Dedifferentiated amniotic fluid mesenchymal stem cell (primary cell): ENCODE data around the gene LIPK.
A peak's percentile ranks its signal among the peaks of the same experiment; 100 is the strongest.
"Not testable (repeated sequence)": the region's sequence is repeated elsewhere in the genome, so short reads cannot be mapped to it uniquely, and the experiment has no call there.

Experiments used
- DNase-seq: peaks from one replicate; pipeline ENCODE4 v3.0.0-alpha.2; 2016; ENCODE audit errors: extremely low spot score

Gene LIPK

GRCh38 chr10:88721392-88721791 lies 15.3 kb downstream of the LIPK start:
- DNase-seq = no peak

- DNase-seq = no peak
Measured at GRCh38 chr10:88725798-88726197, 19.7 kb downstream of the LIPK start.

GRCh38 chr10:88728107-88728763 lies 22.2 kb downstream of the LIPK start:
- no peak for DNase-seq

GRCh38 chr10:88730864-88731263 lies 24.8 kb downstream of the LIPK start:
- no peak for DNase-seq

- no peak for DNase-seq
Measured at GRCh38 chr10:88731296-88731695, 25.2 kb downstream of the LIPK start.

GRCh38 chr10:88733215-88733614 lies 27.2 kb downstream of the LIPK start:
- no peak for DNase-seq

GRCh38 chr10:88735661-88736060 lies 29.6 kb downstream of the LIPK start:
- DNase-seq = no peak

- DNase-seq = not testable (repeated sequence)
Measured at GRCh38 chr10:88741921-88742320, 35.9 kb downstream of the LIPK start.

GRCh38 chr10:88742448-88742847 lies 36.4 kb downstream of the LIPK start:
- DNase-seq = no peak

- no peak for DNase-seq
Measured at GRCh38 chr10:88744002-88744401, 38.0 kb downstream of the LIPK start.

GRCh38 chr10:88745633-88746032 lies 39.6 kb downstream of the LIPK start:
- DNase-seq = no peak

GRCh38 chr10:88754287-88754686 lies 48.2 kb downstream of the LIPK start:
- peak; percentile 61 for DNase-seq

- no peak for DNase-seq
Measured at GRCh38 chr10:88755753-88756152, 49.7 kb downstream of the LIPK start.

GRCh38 chr10:88756660-88757059 lies 50.6 kb downstream of the LIPK start:
- DNase-seq = no peak

GRCh38 chr10:88759366-88760101 lies 53.5 kb downstream of the LIPK start, which contains the start of gene LIPN:
LIPN (plus strand) TSS chr10:88760020; CDS start chr10:88761406, 1,386 bp downstream.
- DNase-seq = no peak

- DNase-seq = no peak
Measured at GRCh38 chr10:88762906-88763305, 56.9 kb downstream of the LIPK start.

GRCh38 chr10:88763441-88763840 lies 57.4 kb downstream of the LIPK start:
- no peak for DNase-seq

GRCh38 chr10:88764110-88764509 lies 58.1 kb downstream of the LIPK start:
- DNase-seq = no peak

GRCh38 chr10:88765816-88766215 lies 59.8 kb downstream of the LIPK start:
- DNase-seq = no peak

- DNase-seq = no peak
Measured at GRCh38 chr10:88769384-88769783, 63.3 kb downstream of the LIPK start.

GRCh38 chr10:88781206-88781605 lies 75.2 kb downstream of the LIPK start:
- no peak for DNase-seq

GRCh38 chr10:88782222-88782621 lies 76.2 kb downstream of the LIPK start:
- no peak for DNase-seq

- DNase-seq = no peak
Measured at GRCh38 chr10:88783724-88784123, 77.7 kb downstream of the LIPK start.
